HepG2 (cell line): ENCODE results near the gene PARN. TPM values are rescaled to one million over a fixed set of nuclear protein-coding genes. Genes with fewer than 3 reads are reported as not detected.

ENCODE experiments used
- FOXP4 ChIP-seq: sonication (generic); formaldehyde crosslinking; IDR thresholded peaks from 2 replicates; pipeline ENCODE4 v1.4.0; 2020; ENCODE audit warnings: missing genetic modification reagents
- NFYB ChIP-seq: sonication (generic); formaldehyde crosslinking; IDR thresholded peaks from 2 replicates; pipeline ENCODE4 v1.4.0; 2020; ENCODE audit warnings: missing genetic modification reagents
- ZC3H13 ChIP-seq: sonication (generic); formaldehyde crosslinking; IDR thresholded peaks from 2 replicates; pipeline ENCODE4 v1.8.1; 2023; ENCODE audit warnings: mild to moderate bottlenecking, missing genetic modification reagents, moderate library complexity
- ZMYM2 ChIP-seq: sonication (generic); formaldehyde crosslinking; IDR thresholded peaks from 2 replicates; pipeline ENCODE4 v1.8.0; 2022; ENCODE audit warnings: mild to moderate bottlenecking, missing genetic modification reagents
- ZNF253 ChIP-seq: sonication (generic); formaldehyde crosslinking; IDR thresholded peaks from 2 replicates; pipeline ENCODE4 v1.8.0; 2022; ENCODE audit warnings: mild to moderate bottlenecking, missing genetic modification reagents, borderline replicate concordance
- ZNF367 ChIP-seq: sonication (generic); formaldehyde crosslinking; IDR thresholded peaks from 2 replicates; pipeline ENCODE4 v1.4.0; 2020; ENCODE audit warnings: missing genetic modification reagents, borderline replicate concordance
- ZNF552 ChIP-seq: sonication (generic); formaldehyde crosslinking; IDR thresholded peaks from 2 replicates; pipeline ENCODE4 v1.9.0; 2022; ENCODE audit warnings: missing genetic modification reagents, mild to moderate bottlenecking, borderline replicate concordance
- polyA plus RNA-seq, 8 experiments: library from polyadenylated mRNA; depleted of rRNA in 3 of 8; stranded (reverse) in 7 of 8; unstranded in 1 of 8; fragments of >200 nt; fragmentation: Illumina TruSeq in 4 of 8; extraction: Trizol in 4 of 8; gene quantifications; 2 replicates each; pipeline versions ENCODE4 v1.2.1 to v1.2.3, GENCODE V29; 2011 to 2016; ENCODE audit warnings: low read depth in 4 of 8, missing spikeins in 1 of 8, mixed read lengths in 1 of 8; ENCODE audit not compliant: insufficient read depth in 1 of 8
- total RNA-seq, 5 experiments: library from RNA; depleted of rRNA; stranded (reverse); fragments of >200 nt; fragmentation: Illumina TruSeq; extraction: Trizol; gene quantifications; 2 replicates each; pipeline ENCODE4 v1.2.3, GENCODE V29; 2016; ENCODE audit warnings: low read depth in 1 of 5
- TF ChIP-seq, protein P1 (sequence below): sonication (generic); formaldehyde crosslinking; IDR thresholded peaks from 2 replicates; pipeline ENCODE4 v1.8.1; 2022; ENCODE audit warnings: low read depth, mild to moderate bottlenecking, missing genetic modification reagents
- TF ChIP-seq, protein P2 (sequence below): sonication (generic); formaldehyde crosslinking; IDR thresholded peaks from 2 replicates; pipeline ENCODE4 v1.5.1; 2020; ENCODE audit warnings: mild to moderate bottlenecking, moderate library complexity, missing genetic modification reagents
- TF ChIP-seq, protein P3 (sequence below): sonication (generic); formaldehyde crosslinking; IDR thresholded peaks from 2 replicates; pipeline ENCODE4 v1.5.1; 2020; ENCODE audit warnings: mild to moderate bottlenecking, missing genetic modification reagents, borderline replicate concordance
- TF ChIP-seq, protein P4 (sequence below), 2 experiments: sonication (generic) in 1 of 2; formaldehyde crosslinking in 1 of 2; IDR thresholded peaks; 2 replicates each; pipeline versions ENCODE4 v1.5.1 to v1.6.1; 2011 to 2020; ENCODE audit warnings: borderline replicate concordance in 1 of 2, low read depth in 1 of 2, low read length in 1 of 2, mild to moderate bottlenecking in 1 of 2, missing genetic modification reagents in 1 of 2, moderate library complexity in 1 of 2

PARN gene
- total and polyA plus RNA-seq, 2 of the 13 experiments (the other 11 are each of a cell fraction or from before 2014, with no cell fraction given), result 13.3 to 47.6 TPM

GRCh38 chr16:14501331-14502255, 128.5 kb downstream of the PARN start (continued):
- TF ChIP-seq, protein P1, sequence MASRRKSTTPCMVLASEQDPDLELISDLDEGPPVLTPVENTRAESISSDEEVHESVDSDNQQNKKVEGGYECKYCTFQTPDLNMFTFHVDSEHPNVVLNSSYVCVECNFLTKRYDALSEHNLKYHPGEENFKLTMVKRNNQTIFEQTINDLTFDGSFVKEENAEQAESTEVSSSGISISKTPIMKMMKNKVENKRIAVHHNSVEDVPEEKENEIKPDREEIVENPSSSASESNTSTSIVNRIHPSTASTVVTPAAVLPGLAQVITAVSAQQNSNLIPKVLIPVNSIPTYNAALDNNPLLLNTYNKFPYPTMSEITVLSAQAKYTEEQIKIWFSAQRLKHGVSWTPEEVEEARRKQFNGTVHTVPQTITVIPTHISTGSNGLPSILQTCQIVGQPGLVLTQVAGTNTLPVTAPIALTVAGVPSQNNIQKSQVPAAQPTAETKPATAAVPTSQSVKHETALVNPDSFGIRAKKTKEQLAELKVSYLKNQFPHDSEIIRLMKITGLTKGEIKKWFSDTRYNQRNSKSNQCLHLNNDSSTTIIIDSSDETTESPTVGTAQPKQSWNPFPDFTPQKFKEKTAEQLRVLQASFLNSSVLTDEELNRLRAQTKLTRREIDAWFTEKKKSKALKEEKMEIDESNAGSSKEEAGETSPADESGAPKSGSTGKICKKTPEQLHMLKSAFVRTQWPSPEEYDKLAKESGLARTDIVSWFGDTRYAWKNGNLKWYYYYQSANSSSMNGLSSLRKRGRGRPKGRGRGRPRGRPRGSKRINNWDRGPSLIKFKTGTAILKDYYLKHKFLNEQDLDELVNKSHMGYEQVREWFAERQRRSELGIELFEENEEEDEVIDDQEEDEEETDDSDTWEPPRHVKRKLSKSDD (CRISPR knock-in tag), result 0 out of 2 replicates have a peak, but pooled peaks have one; percentile 26
- TF ChIP-seq ZNF367 (CRISPR knock-in tag), result no peak
- TF ChIP-seq, protein P2, sequence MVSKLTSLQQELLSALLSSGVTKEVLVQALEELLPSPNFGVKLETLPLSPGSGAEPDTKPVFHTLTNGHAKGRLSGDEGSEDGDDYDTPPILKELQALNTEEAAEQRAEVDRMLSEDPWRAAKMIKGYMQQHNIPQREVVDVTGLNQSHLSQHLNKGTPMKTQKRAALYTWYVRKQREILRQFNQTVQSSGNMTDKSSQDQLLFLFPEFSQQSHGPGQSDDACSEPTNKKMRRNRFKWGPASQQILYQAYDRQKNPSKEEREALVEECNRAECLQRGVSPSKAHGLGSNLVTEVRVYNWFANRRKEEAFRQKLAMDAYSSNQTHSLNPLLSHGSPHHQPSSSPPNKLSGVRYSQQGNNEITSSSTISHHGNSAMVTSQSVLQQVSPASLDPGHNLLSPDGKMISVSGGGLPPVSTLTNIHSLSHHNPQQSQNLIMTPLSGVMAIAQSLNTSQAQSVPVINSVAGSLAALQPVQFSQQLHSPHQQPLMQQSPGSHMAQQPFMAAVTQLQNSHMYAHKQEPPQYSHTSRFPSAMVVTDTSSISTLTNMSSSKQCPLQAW (CRISPR knock-in tag), result peak; percentile 89
- TF ChIP-seq, protein P3, sequence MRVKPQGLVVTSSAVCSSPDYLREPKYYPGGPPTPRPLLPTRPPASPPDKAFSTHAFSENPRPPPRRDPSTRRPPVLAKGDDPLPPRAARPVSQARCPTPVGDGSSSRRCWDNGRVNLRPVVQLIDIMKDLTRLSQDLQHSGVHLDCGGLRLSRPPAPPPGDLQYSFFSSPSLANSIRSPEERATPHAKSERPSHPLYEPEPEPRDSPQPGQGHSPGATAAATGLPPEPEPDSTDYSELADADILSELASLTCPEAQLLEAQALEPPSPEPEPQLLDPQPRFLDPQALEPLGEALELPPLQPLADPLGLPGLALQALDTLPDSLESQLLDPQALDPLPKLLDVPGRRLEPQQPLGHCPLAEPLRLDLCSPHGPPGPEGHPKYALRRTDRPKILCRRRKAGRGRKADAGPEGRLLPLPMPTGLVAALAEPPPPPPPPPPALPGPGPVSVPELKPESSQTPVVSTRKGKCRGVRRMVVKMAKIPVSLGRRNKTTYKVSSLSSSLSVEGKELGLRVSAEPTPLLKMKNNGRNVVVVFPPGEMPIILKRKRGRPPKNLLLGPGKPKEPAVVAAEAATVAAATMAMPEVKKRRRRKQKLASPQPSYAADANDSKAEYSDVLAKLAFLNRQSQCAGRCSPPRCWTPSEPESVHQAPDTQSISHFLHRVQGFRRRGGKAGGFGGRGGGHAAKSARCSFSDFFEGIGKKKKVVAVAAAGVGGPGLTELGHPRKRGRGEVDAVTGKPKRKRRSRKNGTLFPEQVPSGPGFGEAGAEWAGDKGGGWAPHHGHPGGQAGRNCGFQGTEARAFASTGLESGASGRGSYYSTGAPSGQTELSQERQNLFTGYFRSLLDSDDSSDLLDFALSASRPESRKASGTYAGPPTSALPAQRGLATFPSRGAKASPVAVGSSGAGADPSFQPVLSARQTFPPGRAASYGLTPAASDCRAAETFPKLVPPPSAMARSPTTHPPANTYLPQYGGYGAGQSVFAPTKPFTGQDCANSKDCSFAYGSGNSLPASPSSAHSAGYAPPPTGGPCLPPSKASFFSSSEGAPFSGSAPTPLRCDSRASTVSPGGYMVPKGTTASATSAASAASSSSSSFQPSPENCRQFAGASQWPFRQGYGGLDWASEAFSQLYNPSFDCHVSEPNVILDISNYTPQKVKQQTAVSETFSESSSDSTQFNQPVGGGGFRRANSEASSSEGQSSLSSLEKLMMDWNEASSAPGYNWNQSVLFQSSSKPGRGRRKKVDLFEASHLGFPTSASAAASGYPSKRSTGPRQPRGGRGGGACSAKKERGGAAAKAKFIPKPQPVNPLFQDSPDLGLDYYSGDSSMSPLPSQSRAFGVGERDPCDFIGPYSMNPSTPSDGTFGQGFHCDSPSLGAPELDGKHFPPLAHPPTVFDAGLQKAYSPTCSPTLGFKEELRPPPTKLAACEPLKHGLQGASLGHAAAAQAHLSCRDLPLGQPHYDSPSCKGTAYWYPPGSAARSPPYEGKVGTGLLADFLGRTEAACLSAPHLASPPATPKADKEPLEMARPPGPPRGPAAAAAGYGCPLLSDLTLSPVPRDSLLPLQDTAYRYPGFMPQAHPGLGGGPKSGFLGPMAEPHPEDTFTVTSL, result peak; percentile 45; the same call in 1 of the 2 replicates
- TF ChIP-seq NFYB (CRISPR knock-in tag), result no peak
- TF ChIP-seq ZNF253 (CRISPR knock-in tag), result no peak
- no peak for TF ChIP-seq ZNF552 (CRISPR knock-in tag)
- TF ChIP-seq ZMYM2 (CRISPR knock-in tag), result no peak
- no peak for TF ChIP-seq ZC3H13 (CRISPR knock-in tag)
- TF ChIP-seq, protein P4, sequence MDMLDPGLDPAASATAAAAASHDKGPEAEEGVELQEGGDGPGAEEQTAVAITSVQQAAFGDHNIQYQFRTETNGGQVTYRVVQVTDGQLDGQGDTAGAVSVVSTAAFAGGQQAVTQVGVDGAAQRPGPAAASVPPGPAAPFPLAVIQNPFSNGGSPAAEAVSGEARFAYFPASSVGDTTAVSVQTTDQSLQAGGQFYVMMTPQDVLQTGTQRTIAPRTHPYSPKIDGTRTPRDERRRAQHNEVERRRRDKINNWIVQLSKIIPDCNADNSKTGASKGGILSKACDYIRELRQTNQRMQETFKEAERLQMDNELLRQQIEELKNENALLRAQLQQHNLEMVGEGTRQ (IDR thresholded peaks at IDR 0.05; ENCODE audit: low read depth, low read length), result no peak
- TF ChIP-seq, protein P4 (CRISPR knock-in tag; IDR thresholded peaks at IDR 0.05; ENCODE audit: borderline replicate concordance), result no peak
- peak; percentile 25; the same call in 1 of the 2 replicates for TF ChIP-seq FOXP4
